HL-60 (cell line): ENCODE results near the gene IRF2.

Experiments used
- DNase-seq, 2 experiments: peaks; one replicate each; pipeline ENCODE4 v3.0.0-alpha.2; 2010 to 2020; ENCODE audit warnings: low read depth in 1 of 2, low spot score in 1 of 2
- H3K27ac ChIP-seq: fragments of 250-450 bp; sonication (Bioruptor Pico); replicated peaks from 2 replicates; pipeline ENCODE4 v1.5.1; 2020; ENCODE audit warnings: mild to moderate bottlenecking, moderate library complexity
- H3K27me3 ChIP-seq: fragments of 250-450 bp; sonication (Bioruptor Pico); 2 replicates; pipeline ENCODE4 v1.5.1; 2021; ENCODE audit warnings: mild to moderate bottlenecking, moderate library complexity; ENCODE audit not compliant: insufficient read depth, poor library complexity, severe bottlenecking
- H3K4me3 ChIP-seq: replicated peaks from 2 replicates; pipeline ENCODE4 v1.5.1; 2011; ENCODE audit warnings: mild to moderate bottlenecking, control low read depth, low read length; ENCODE audit not compliant: insufficient read depth
- CTCF ChIP-seq: IDR thresholded peaks from one replicate; pipeline ENCODE4 v1.5.1; 2011; ENCODE audit warnings: low read length, control low read depth, inconsistent platforms; ENCODE audit not compliant: insufficient read depth
- GABPA ChIP-seq: IDR thresholded peaks from 2 replicates; pipeline ENCODE4 v1.6.1; 2012; ENCODE audit warnings: low read depth
- POLR2AphosphoS5 ChIP-seq: IDR thresholded peaks from 2 replicates; pipeline ENCODE4 v1.6.1; 2012; ENCODE audit warnings: low read depth
- REST ChIP-seq: IDR thresholded peaks from 2 replicates; pipeline ENCODE4 v1.6.1; 2012; ENCODE audit warnings: low read depth; ENCODE audit not compliant: insufficient replicate concordance
- SPI1 ChIP-seq: IDR thresholded peaks from 2 replicates; pipeline ENCODE4 v1.6.1; 2012; ENCODE audit warnings: low read depth, mild to moderate bottlenecking, borderline replicate concordance

IRF2 gene

GRCh38 chr4:184448141-184448540, 26.2 kb downstream of the IRF2 start:
- TF ChIP-seq REST (no peak), POLR2AphosphoS5 (no peak), GABPA (no peak), SPI1 (no peak), CTCF (no peak)
- H3K4me3 ChIP-seq = no peak overlapping the region

GRCh38 chr4:184447664-184448063, 26.7 kb downstream of the IRF2 start:
- DNase-seq = no peak
- Histone ChIP-seq H3K4me3 (no peak overlapping the region), H3K27me3 (no peaks in the 10 kb centered on the region), H3K27ac (no peak overlapping the region)
- TF ChIP-seq CTCF = no peak
- no peak for TF ChIP-seq REST
- no peak for TF ChIP-seq POLR2AphosphoS5
- TF ChIP-seq SPI1 = no peak
- TF ChIP-seq GABPA = no peak

More at GRCh38 chr4:184448141-184448540, 26.2 kb downstream of the IRF2 start:
- H3K27me3 ChIP-seq = no peaks in the 10 kb centered on the region
- no peak for DNase-seq
- H3K27ac ChIP-seq = no peak overlapping the region; the same call in 1 of the 2 replicates

- no peak overlapping the region for H3K27ac ChIP-seq
- H3K27me3 ChIP-seq = no peaks in the 10 kb centered on the region
- no peak for DNase-seq
- no peak overlapping the region for H3K4me3 ChIP-seq
- TF ChIP-seq GABPA (no peak), POLR2AphosphoS5 (no peak), CTCF (no peak), REST (no peak), SPI1 (no peak)
These were observed 28.2 kb downstream of the IRF2 start for GRCh38 chr4:184446132-184446658.
